ENCODE data around the gene IGSF3.

Gene IGSF3

GRCh38 chr1:116578581-116578980, 89.0 kb downstream of the IGSF3 start:
- no CpG with 5 or more reads among the region's 1 CpG for WGBS (ENCODE audit: extremely low coverage, insufficient coverage, insufficient read length)
- no peak overlapping the region for H2BK12ac ChIP-seq (ENCODE audit: low read length)
- H4K91ac ChIP-seq (ENCODE audit: low read depth, low read length), result no peak overlapping the region
- no peak overlapping the region for H3K9ac ChIP-seq (ENCODE audit: low read length)
- no peak overlapping the region for H3K23ac ChIP-seq (ENCODE audit: low read length)
- no peak overlapping the region for H2AFZ ChIP-seq (ENCODE audit: insufficient read depth, low read length, poor library complexity)
- no peak overlapping the region for H4K8ac ChIP-seq (ENCODE audit: low read depth, low read length)
- H3K4me3 ChIP-seq (ENCODE audit: low read depth, low read length), result no peak overlapping the region
- H2BK120ac ChIP-seq (ENCODE audit: insufficient read depth, low read length, poor library complexity), result no peak overlapping the region
- H4K12ac ChIP-seq (ENCODE audit: low read depth, low read length), result no peak overlapping the region
- H3K79me2 ChIP-seq (ENCODE audit: control insufficient read depth, insufficient read depth, low read length, poor library complexity), result no peaks in the 10 kb centered on the region
- no peaks in the 10 kb centered on the region for H3K9me3 ChIP-seq (ENCODE audit: insufficient read depth, low read depth, low read length)
- no peak overlapping the region for H3K14ac ChIP-seq (ENCODE audit: low read length)
- H2AK5ac ChIP-seq (ENCODE audit: low read length), result no peak overlapping the region
- H3K79me1 ChIP-seq (ENCODE audit: low read length), result no peaks in the 10 kb centered on the region
- peaks cover 27 to 42% of the 10 kb centered on the region in 2 experiments for H3K36me3 ChIP-seq (ENCODE audit: control insufficient read depth in 1 of 2, insufficient read depth in 2 of 2, low read length in 2 of 2)
- no peak overlapping the region for H3K27ac ChIP-seq (ENCODE audit: low read depth, low read length)
- H2BK5ac ChIP-seq (ENCODE audit: low read depth, low read length, poor library complexity), result no peak overlapping the region
- DNase-seq, result no peak
- H3K27me3 ChIP-seq (ENCODE audit: insufficient read depth, low read length), result no peaks in the 10 kb centered on the region
- no peak overlapping the region for H3K18ac ChIP-seq (ENCODE audit: low read length)
- no peak overlapping the region for H3K4me2 ChIP-seq (ENCODE audit: low read length)
- H3K4me1 ChIP-seq (ENCODE audit: control insufficient read depth in 1 of 2, insufficient read depth in 2 of 2, low read length in 2 of 2), result peaks cover 2 to 3% of the 10 kb centered on the region in 2 experiments
- H3K4ac ChIP-seq (ENCODE audit: low read depth, low read length), result no peak overlapping the region

- no peak overlapping the region for H2BK12ac ChIP-seq (ENCODE audit: low read length)
- H4K12ac ChIP-seq (ENCODE audit: low read depth, low read length), result no peak overlapping the region
- no peak overlapping the region for H4K91ac ChIP-seq (ENCODE audit: low read depth, low read length)
- H2AFZ ChIP-seq (ENCODE audit: insufficient read depth, low read length, poor library complexity), result no peak overlapping the region
- H3K79me2 ChIP-seq (ENCODE audit: control insufficient read depth, insufficient read depth, low read length, poor library complexity), result no peaks in the 10 kb centered on the region
- H2AK5ac ChIP-seq (ENCODE audit: low read length), result no peak overlapping the region
- no peak for DNase-seq
- no peak overlapping the region for H2BK5ac ChIP-seq (ENCODE audit: low read depth, low read length, poor library complexity)
- H3K27me3 ChIP-seq (ENCODE audit: insufficient read depth, low read length), result no peaks in the 10 kb centered on the region
- no peak overlapping the region for H3K18ac ChIP-seq (ENCODE audit: low read length)
- H3K14ac ChIP-seq (ENCODE audit: low read length), result no peak overlapping the region
- H3K4me1 ChIP-seq (ENCODE audit: control insufficient read depth in 1 of 2, insufficient read depth in 2 of 2, low read length in 2 of 2), result peaks cover 2 to 3% of the 10 kb centered on the region in 2 experiments
- no peaks in the 10 kb centered on the region for H3K9me3 ChIP-seq (ENCODE audit: insufficient read depth, low read depth, low read length)
- WGBS (ENCODE audit: extremely low coverage, insufficient coverage, insufficient read length), result no CpG with 5 or more reads among the region's 5 CpGs
- H3K9ac ChIP-seq (ENCODE audit: low read length), result no peak overlapping the region
- H2BK120ac ChIP-seq (ENCODE audit: insufficient read depth, low read length, poor library complexity), result no peak overlapping the region
- no peak overlapping the region for H3K4me3 ChIP-seq (ENCODE audit: low read depth, low read length)
- no peak overlapping the region for H4K8ac ChIP-seq (ENCODE audit: low read depth, low read length)
- H3K79me1 ChIP-seq (ENCODE audit: low read length), result no peaks in the 10 kb centered on the region
- H3K4me2 ChIP-seq (ENCODE audit: low read length), result no peak overlapping the region
- no peak overlapping the region for H3K23ac ChIP-seq (ENCODE audit: low read length)
- no peak overlapping the region for H3K27ac ChIP-seq (ENCODE audit: low read depth, low read length)
- no peak overlapping the region for H3K4ac ChIP-seq (ENCODE audit: low read depth, low read length)
- peaks cover 22 to 36% of the 10 kb centered on the region in 2 experiments for H3K36me3 ChIP-seq (ENCODE audit: control insufficient read depth in 1 of 2, insufficient read depth in 2 of 2, low read length in 2 of 2)
Observed at GRCh38 chr1:116577759-116578314, 89.7 kb downstream of the IGSF3 start.

GRCh38 chr1:116574581-116575291, 92.8 kb downstream of the IGSF3 start:
- peaks cover 6% of the 10 kb centered on the region for H3K79me2 ChIP-seq (ENCODE audit: control insufficient read depth, insufficient read depth, low read length, poor library complexity)
- H3K4me3 ChIP-seq (ENCODE audit: low read depth, low read length), result no peak overlapping the region
- no CpG with 5 or more reads among the region's 11 CpGs for WGBS (ENCODE audit: extremely low coverage, insufficient coverage, insufficient read length)
- no peak overlapping the region for H3K14ac ChIP-seq (ENCODE audit: low read length)
- H3K4ac ChIP-seq (ENCODE audit: low read depth, low read length), result no peak overlapping the region
- peaks cover 15 to 29% of the 10 kb centered on the region in 2 experiments for H3K36me3 ChIP-seq (ENCODE audit: control insufficient read depth in 1 of 2, insufficient read depth in 2 of 2, low read length in 2 of 2)
- H3K79me1 ChIP-seq (ENCODE audit: low read length), result peaks cover 11% of the 10 kb centered on the region
- no peak overlapping the region for H4K12ac ChIP-seq (ENCODE audit: low read depth, low read length)
- H3K9ac ChIP-seq (ENCODE audit: low read length), result no peak overlapping the region
- no peak overlapping the region for H2AK5ac ChIP-seq (ENCODE audit: low read length)
- H2BK5ac ChIP-seq (ENCODE audit: low read depth, low read length, poor library complexity), result no peak overlapping the region
- H4K91ac ChIP-seq (ENCODE audit: low read depth, low read length), result no peak overlapping the region
- H3K9me3 ChIP-seq (ENCODE audit: insufficient read depth, low read depth, low read length), result no peaks in the 10 kb centered on the region
- H3K27ac ChIP-seq (ENCODE audit: low read depth, low read length), result no peak overlapping the region
- no peak overlapping the region for H3K4me2 ChIP-seq (ENCODE audit: low read length)
- H3K4me1 ChIP-seq (ENCODE audit: control insufficient read depth in 1 of 2, insufficient read depth in 2 of 2, low read length in 2 of 2), result peaks cover 18 to 20% of the 10 kb centered on the region in 2 experiments
- no peaks in the 10 kb centered on the region for H3K27me3 ChIP-seq (ENCODE audit: insufficient read depth, low read length)
- H4K8ac ChIP-seq (ENCODE audit: low read depth, low read length), result no peak overlapping the region
- H3K23ac ChIP-seq (ENCODE audit: low read length), result no peak overlapping the region
- H2BK12ac ChIP-seq (ENCODE audit: low read length), result no peak overlapping the region
- DNase-seq, result peak; percentile 67 to 89
- H2BK120ac ChIP-seq (ENCODE audit: insufficient read depth, low read length, poor library complexity), result no peak overlapping the region
- no peak overlapping the region for H2AFZ ChIP-seq (ENCODE audit: insufficient read depth, low read length, poor library complexity)
- H3K18ac ChIP-seq (ENCODE audit: low read length), result no peak overlapping the region

- H2AK5ac ChIP-seq (ENCODE audit: low read length), result no peak overlapping the region
- no peak overlapping the region for H2BK12ac ChIP-seq (ENCODE audit: low read length)
- H4K8ac ChIP-seq (ENCODE audit: low read depth, low read length), result no peak overlapping the region
- H3K79me1 ChIP-seq (ENCODE audit: low read length), result peaks cover 11% of the 10 kb centered on the region
- no peak overlapping the region for H3K18ac ChIP-seq (ENCODE audit: low read length)
- no peak overlapping the region for H3K14ac ChIP-seq (ENCODE audit: low read length)
- H3K4ac ChIP-seq (ENCODE audit: low read depth, low read length), result no peak overlapping the region
- H3K9ac ChIP-seq (ENCODE audit: low read length), result no peak overlapping the region
- no peak overlapping the region for H3K23ac ChIP-seq (ENCODE audit: low read length)
- WGBS (ENCODE audit: extremely low coverage, insufficient coverage, insufficient read length), result no CpG with 5 or more reads among the region's 7 CpGs
- H2AFZ ChIP-seq (ENCODE audit: insufficient read depth, low read length, poor library complexity), result no peak overlapping the region
- no peak overlapping the region for H2BK120ac ChIP-seq (ENCODE audit: insufficient read depth, low read length, poor library complexity)
- no peak overlapping the region for H4K91ac ChIP-seq (ENCODE audit: low read depth, low read length)
- peaks cover 8 to 21% of the 10 kb centered on the region in 2 experiments for H3K36me3 ChIP-seq (ENCODE audit: control insufficient read depth in 1 of 2, insufficient read depth in 2 of 2, low read length in 2 of 2)
- peaks cover 19 to 25% of the 10 kb centered on the region in 2 experiments for H3K4me1 ChIP-seq (ENCODE audit: control insufficient read depth in 1 of 2, insufficient read depth in 2 of 2, low read length in 2 of 2)
- no peak overlapping the region for H3K4me3 ChIP-seq (ENCODE audit: low read depth, low read length)
- H3K79me2 ChIP-seq (ENCODE audit: control insufficient read depth, insufficient read depth, low read length, poor library complexity), result peaks cover 6% of the 10 kb centered on the region
- no peak for DNase-seq
- H3K27ac ChIP-seq (ENCODE audit: low read depth, low read length), result no peak overlapping the region
- H3K27me3 ChIP-seq (ENCODE audit: insufficient read depth, low read length), result no peaks in the 10 kb centered on the region
- no peak overlapping the region for H2BK5ac ChIP-seq (ENCODE audit: low read depth, low read length, poor library complexity)
- no peaks in the 10 kb centered on the region for H3K9me3 ChIP-seq (ENCODE audit: insufficient read depth, low read depth, low read length)
- H3K4me2 ChIP-seq (ENCODE audit: low read length), result no peak overlapping the region
- no peak overlapping the region for H4K12ac ChIP-seq (ENCODE audit: low read depth, low read length)
Observed at GRCh38 chr1:116573431-116574095, 94.0 kb downstream of the IGSF3 start.

All from trophoblast cell (in vitro differentiated cells and primary cell).